NB4 (cell line): Measurements from ENCODE around the gene C10orf120.
A peak's percentile ranks its signal among the peaks of the same experiment; 100 is the strongest.

Source experiments
- DNase-seq: peaks from one replicate; pipeline ENCODE4 v3.0.0; 2010; ENCODE audit warnings: low read depth
- H3K4me3 ChIP-seq: one replicate; pipeline ENCODE4 v1.5.1; 2011; ENCODE audit warnings: mild to moderate bottlenecking, low read depth, low read length, moderate library complexity
- MYC ChIP-seq: IDR thresholded peaks from 2 replicates; pipeline ENCODE4 v1.6.1; 2011; ENCODE audit warnings: low read depth, low read length
- POLR2A ChIP-seq: IDR thresholded peaks from 2 replicates; pipeline ENCODE4 v1.6.1; 2011; ENCODE audit warnings: mild to moderate bottlenecking; ENCODE audit not compliant: insufficient read length; ENCODE audit errors: extremely low read depth
- TF ChIP-seq, protein P1 (sequence below): IDR thresholded peaks from 2 replicates; pipeline ENCODE4 v1.6.1; 2011; ENCODE audit warnings: low read depth, low read length
- TF ChIP-seq, protein P2 (sequence below): IDR thresholded peaks from one replicate; pipeline ENCODE4 v1.5.1; 2012; ENCODE audit warnings: low read depth, low read length

C10orf120 gene

DNA sequence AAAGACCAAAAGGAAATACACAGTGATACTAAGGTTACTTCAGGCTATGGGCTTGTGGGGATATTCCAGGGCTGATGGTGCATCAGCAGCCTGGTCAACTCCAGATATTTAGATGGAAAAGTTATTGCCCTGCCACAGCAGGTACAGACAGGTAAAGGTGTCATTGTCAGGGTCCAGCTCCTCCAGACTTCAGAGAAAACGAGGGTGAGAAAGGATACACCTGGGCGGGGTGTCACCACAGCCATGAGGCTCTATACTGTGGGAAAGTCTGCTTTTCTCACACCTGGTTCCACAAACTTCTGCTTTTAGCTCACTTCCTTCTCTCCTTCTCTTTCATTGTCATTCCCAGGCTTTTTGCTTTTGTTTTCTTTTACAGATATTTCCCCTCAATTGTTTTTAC lies 2.0 kb upstream of the C10orf120 start:
- no peak for DNase-seq
- H3K4me3 ChIP-seq = no peak overlapping the region
- TF ChIP-seq POLR2A = no peak
- TF ChIP-seq, protein P1, sequence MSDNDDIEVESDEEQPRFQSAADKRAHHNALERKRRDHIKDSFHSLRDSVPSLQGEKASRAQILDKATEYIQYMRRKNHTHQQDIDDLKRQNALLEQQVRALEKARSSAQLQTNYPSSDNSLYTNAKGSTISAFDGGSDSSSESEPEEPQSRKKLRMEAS = no peak
- TF ChIP-seq, protein P2, sequence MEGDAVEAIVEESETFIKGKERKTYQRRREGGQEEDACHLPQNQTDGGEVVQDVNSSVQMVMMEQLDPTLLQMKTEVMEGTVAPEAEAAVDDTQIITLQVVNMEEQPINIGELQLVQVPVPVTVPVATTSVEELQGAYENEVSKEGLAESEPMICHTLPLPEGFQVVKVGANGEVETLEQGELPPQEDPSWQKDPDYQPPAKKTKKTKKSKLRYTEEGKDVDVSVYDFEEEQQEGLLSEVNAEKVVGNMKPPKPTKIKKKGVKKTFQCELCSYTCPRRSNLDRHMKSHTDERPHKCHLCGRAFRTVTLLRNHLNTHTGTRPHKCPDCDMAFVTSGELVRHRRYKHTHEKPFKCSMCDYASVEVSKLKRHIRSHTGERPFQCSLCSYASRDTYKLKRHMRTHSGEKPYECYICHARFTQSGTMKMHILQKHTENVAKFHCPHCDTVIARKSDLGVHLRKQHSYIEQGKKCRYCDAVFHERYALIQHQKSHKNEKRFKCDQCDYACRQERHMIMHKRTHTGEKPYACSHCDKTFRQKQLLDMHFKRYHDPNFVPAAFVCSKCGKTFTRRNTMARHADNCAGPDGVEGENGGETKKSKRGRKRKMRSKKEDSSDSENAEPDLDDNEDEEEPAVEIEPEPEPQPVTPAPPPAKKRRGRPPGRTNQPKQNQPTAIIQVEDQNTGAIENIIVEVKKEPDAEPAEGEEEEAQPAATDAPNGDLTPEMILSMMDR = no peak
- no peak for TF ChIP-seq MYC

DNA sequence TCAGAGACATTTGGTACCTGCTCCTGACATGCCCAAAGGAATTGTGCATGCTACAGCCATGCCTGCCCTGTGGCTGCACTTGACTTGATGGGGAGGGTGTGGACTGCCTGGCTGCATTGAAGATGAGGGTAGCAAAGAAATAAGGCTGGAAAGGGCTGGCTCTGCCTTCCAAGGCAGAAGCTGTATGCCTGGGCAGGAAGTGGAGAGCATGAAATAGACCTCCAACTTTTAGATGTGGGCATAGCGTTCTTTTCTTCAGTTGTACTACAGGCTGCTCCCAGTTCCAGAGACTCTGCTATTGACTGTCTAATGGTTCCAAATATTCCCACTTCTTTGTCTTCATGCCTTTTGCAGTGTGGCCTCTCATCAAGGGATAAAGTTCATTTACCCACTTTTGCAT lies 3.0 kb downstream of the C10orf120 start:
- TF ChIP-seq MYC (no peak), POLR2A (no peak)
- TF ChIP-seq, protein P2 = no peak
- TF ChIP-seq, protein P1 = no peak
- no peak for DNase-seq
- no peak overlapping the region for H3K4me3 ChIP-seq

DNA sequence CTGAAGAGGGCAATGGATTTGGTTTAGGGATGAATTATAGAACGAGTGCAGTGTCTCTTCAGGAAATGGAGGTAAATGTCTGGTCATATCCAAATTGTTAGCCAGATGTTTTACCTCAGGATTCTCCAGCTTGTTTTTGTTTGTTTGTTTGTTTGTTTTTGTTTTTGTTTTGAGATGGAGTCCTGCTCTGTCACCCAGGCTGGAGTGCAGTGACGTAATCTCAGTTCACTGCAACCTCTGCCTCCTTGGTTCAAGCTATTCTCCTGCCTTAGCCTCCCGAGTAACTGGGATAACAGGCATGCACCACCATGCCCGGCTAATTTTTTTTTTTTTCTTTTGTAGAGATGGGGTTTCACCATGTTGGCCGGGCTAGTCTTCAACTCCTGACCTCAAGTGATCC lies 6.9 kb downstream of the C10orf120 start:
- DNase-seq = no peak
- no peak overlapping the region for H3K4me3 ChIP-seq
- no peak for TF ChIP-seq MYC
- TF ChIP-seq, protein P2 = no peak
- no peak for TF ChIP-seq POLR2A
- TF ChIP-seq, protein P1 = no peak

DNA sequence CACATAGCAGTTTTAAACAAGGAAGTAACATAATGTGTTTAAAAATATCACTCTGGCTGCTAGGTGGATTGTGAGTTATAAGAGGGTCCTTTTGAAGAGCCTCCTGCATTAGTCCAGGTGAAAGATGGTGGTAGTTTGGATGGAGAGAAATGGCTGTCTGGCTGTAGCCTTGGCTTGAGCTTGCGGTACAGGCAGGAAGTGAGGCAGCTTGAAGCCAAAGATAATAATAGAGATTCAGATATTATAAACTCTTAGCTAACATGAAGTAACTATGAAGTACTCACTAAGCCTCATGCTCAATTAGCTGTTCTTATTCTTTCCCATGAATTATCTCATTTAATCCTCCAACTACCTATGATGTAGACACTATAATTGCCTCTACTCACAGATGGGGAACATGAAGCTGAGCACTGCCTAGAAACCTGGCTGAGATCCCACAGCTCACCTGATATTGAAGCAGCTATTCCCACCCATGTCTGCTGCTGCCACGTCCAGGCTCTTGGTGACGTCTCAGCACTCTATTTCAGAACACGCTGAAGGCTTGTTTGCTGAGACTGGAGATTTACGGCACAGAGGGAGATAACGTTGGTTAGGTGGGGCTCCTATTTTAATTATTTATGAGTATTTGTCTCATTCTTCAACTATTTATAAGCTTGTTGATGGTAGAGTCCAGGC lies 10.4 kb downstream of the C10orf120 start:
- DNase-seq = no peak
- TF ChIP-seq, protein P1 = no peak
- TF ChIP-seq, protein P2 = no peak
- TF ChIP-seq POLR2A = no peak
- no peak for TF ChIP-seq MYC

DNA sequence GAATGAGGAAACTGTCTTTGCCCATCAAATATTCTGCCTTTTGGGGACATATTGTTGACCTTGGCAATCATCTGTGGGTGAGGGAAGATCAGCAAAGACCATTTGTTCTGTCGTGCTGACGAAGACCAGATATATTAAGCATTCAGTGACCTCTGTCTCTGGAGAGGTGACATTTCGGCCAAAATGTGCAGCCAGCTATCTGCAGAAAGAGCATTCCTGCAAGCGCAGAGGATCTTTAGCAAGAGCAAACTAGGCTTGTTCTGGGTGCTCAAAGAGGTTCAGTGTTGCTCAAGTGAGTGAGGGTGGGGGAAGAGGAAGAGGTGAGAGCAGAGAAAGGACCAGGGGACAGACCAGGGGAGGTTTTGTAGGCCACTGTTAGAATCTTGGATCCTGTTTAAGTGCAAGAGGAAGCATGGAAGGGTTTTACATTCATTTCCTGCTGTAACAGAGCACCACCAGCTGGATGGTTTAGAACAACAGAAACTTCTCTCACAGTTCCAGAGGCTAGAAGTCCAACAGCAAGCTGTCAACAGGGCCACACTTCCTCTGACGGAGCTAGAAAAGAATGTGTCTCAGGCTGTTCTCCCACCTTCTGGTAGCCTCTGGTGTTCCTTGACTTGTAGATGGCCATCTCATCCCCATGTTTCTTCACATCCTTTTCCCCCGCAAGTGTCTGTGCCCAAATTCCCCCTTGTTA lies 11.2 kb downstream of the C10orf120 start:
- peak; percentile 10 for DNase-seq
- TF ChIP-seq POLR2A (no peak), MYC (no peak)
- TF ChIP-seq, protein P2 = no peak
- TF ChIP-seq, protein P1 = no peak
- no peak overlapping the region for H3K4me3 ChIP-seq

More for the DNA sequence above, 10.4 kb downstream of the C10orf120 start:
- H3K4me3 ChIP-seq = no peak overlapping the region
